ENCODE measurements around the gene SLC35F4.
"Not testable (repeated sequence)": the region's sequence is repeated elsewhere in the genome, so short reads cannot be mapped to it uniquely, and the experiment has no call there.

The SLC35F4 gene

DNA sequence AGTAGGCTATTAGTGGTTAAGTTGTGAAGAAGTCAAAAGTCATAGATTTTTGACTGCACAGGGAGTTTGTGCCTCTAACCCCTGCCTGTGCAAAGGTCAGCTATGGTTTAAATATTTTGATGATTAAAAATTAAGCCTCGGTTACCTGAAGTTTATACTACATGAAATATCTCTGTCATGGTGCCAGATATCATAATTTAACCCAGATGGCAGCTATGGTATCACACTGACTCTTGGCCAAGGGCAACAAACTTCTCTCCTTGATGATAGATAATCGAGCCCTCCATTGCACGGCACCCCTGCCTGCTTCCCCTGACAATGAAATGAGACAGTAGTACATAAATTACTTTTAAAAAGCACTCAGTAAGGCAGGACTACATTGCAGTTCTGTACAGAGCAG is 80.8 kb downstream of the SLC35F4 start:
- no peak for DNase-seq

DNA sequence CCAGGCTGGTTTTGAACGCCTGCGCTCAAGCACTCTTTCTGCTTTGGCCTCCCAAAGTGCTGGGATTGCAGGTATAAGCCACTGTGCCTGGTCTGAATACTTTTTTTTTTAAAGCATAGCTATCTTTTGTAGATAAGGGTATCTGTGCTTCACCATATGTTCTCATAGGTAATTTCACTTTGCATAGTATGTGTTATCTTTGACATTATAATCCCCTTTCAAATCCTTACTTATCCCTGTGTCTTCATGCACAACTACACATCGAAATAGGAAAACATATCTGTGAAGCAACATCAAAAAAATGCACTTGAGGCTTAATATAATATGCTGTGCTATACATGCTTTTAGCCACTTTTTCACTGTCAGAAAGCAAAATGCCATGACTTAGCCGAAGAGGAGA is 94.1 kb downstream of the SLC35F4 start:
- DNase-seq, result no peak

DNA sequence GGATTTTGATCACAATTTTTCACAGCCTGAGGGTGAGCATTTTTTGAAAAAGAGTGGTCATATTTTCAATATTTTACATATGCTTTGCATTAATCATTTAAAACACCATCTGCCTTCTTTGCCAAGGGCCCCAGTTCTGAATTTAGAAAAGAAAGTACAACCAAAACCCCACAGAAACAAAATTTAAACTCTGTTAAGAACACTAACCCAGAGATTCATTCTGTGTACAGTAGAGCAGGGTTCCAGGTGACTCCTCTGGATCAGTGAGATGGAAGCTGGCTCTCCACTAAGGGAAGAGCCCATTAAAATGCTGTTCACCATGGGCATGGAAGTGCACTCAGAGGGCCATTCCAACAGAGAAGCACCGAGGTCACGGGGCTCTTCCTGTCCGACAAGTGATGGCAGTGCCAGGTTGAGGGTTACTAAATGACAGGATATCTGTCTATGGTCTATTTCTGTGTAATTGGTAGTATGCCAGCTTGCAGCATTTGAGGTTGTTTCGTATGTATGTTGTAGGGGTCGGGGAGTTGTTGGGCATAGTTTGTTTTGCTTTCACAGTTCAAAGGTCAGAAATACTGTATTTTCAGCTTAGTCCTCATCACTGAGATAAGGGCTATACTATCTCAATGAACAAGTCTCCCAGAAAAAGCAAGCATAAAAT is 95.9 kb downstream of the SLC35F4 start:
- DNase-seq, result no peak

DNA sequence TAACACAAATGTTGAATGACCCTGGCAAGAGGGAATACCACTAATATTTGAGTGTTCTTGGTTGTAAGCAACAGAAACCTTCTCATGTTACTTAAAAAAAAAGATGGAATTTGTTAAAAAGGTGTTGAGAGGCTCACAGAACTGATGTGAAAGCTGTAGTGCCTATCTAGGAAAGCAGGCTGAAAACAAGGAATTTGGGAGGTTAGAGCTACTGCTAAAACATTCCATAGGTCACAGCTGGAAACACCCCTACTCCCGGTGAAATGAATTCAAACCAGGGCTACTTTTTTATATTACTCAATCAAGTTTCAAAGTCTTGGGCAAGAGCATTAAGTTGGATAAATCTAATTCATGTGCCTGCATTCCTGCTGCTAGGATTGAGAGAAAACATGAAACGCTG is 104.1 kb downstream of the SLC35F4 start:
- no peak for DNase-seq

DNA sequence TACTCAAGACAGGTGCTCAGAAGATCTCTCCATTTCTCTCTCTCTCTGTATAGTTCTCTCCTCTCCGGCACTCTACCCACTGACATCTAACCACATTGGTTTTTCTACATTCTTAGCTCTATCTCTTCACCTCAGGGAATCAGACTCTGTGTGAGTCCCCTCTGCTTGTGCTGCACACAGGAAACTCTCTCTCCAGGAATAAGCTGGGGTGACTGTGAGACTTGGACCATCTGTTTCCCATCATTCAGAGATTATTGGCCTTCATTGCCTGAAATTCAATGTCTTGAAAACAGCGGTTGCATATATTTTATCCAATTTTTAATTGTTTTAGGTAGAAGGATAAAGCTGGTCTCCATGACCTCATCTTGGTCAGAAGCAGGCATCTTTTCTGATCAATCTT is 105.0 kb downstream of the SLC35F4 start:
- DNase-seq, result no peak

DNA sequence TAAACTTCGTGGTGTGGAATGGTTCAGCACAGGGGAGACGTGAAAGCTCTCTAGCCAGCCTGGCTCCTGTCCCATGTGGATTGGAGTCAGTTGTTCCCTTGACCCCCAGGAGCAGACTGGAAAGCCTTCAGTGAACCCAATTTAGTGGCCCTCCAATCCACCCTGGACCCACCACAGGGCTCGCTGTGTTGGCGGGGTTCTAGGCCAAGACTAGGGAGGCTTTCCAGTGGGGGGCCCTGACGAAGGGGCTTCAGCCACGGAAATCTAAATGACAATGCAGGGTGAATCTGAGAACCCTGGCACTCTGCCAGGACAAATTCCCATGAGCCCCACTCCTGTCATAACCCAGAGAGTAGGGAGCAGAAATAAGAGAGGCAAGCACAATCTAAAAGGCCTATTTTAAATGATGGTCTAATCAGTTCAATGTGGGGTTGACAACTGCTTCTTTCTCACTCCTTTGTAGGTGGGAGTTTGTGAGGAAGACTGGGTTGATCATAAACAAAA is 110.8 kb downstream of the SLC35F4 start:
- no peak for DNase-seq

DNA sequence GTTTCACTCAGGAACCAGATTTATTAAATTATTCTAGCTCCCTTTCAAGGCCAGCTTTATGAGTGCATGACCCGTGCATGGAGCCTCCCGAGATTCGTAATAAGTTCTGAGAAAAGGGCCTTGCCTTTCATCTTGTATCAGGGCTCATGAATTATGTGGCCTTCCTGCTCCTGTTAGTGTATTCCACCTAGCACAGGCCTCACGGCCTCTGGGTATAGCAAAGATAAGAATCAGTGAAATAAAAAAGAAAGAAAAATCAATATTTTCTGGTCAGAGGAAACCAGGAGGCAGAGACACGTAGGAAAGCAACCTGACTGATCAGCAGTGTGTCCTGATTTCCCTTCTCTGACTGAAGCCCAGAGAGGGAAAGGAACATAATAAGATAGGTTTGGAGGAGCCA is 111.4 kb downstream of the SLC35F4 start:
- DNase-seq, result no peak

DNA sequence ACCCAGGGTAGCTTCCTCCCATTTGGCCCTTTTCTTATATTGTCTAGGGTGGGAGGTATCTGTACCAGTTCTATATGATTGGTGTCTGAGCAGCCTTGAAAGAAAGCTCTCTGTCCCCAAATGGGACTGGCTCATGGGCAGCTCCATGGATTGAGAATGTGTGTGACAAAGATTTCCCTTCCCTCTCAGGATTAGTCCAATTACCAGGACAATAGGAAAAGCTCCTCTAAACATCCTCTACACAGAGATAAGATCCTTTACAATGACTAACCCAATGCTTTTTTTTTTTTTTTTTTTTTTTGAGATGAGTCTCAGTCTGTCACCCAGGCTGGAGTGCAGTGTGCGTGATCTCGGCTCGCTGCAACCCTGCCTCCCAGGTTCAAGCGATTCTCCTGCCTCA is 112.1 kb downstream of the SLC35F4 start:
- DNase-seq, result no peak

DNA sequence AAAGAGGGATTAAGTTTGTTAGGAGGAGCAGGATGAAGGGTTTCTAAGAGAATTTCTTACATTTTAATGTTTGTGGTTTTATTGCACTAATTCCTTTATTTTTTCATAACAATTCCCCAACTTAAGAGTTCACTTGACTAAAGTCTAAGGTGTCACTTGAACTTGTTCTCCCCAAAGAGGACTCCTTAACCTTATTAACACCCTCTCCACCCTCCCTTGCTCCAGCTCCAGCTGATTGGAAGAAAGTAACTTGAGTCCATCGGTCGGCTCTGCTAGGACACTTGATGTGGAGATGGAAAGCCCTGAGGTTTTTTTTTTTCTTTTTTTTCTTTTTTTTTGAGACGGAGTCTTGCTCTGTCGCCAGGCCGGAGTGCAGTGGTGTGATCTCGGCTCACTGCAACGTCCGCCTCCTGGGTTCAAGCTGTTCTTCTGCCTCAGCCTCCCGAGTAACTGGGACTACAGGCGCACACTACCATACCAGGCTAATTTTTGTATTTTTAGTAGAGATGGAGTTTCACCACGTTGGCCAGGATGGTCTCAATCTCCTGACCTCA is 113.7 kb downstream of the SLC35F4 start:
- DNase-seq, result not testable (repeated sequence)

DNA sequence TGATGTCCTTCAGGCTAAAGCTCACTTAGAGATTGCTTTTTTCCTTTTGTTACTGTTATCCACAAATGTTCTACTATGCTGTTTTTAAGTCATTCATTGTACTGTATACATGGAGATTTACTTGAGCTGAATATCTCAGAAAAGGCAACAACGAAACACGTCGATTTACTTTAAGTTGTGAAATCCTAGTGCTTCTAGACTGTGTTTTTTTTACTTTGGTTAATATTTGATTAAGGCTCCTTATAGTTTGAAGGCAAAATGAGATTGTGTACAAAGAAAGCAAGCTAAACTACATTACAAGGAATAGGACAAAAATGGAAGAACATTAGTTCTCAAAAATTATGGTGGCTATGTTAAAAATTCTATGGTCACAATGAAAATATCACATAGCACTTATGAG is 114.5 kb downstream of the SLC35F4 start:
- DNase-seq, result no peak

DNA sequence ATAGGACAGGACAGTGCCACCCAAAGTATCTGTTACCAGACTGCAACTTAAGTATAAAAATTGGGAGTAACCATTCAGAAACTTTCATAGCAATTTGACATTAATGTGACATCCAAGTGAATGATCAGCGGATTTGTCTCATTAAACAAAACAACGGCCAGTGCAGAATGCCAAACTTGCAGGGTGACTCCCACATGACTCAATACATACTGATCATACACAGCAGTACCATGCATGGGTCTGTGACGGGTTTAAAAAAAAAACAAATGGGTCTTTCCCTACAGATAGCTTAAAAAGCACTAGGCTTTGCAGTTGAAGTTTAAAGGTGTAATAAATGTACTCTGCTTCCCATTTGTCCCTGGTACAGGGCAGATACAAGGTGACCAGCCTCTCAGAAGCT is 116.6 kb downstream of the SLC35F4 start:
- no peak for DNase-seq

DNA sequence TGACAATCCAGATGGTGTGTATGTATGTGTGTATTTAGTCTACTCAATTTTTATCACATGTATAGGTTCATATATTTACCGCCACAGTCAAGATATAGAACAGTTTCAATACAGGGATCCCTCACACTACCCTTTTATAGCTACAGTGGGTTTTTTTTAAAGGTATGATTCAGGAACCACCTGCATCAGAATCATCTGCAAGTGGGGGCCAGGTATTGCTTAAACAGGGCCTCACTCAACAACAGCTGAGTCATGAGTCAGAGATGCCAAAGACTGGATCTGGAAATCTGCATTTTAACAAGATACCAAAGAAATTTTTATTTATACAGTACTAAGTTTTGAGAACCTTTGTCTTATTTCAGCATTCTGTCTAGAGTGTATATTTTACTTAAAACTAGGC is 117.6 kb downstream of the SLC35F4 start:
- DNase-seq, result no peak

DNA sequence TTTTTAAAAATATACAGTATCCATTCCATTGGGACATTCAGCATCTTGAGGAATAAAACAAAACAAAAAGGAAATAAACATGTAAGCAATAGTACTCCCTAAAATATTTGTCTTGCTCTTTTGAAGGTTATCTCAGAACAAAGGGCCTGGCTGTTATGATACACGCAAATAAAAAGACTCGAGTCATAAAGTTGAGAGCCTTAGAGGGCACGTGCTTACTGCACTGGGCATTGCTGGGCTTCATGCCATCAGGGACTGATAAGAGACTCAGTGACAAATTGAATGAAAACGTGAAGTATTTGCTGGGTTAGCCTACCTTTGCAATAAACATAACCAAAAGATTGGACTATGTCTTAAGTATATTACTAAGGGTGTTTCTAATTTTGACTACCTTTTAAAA is 118.9 kb downstream of the SLC35F4 start:
- no peak for DNase-seq

DNA sequence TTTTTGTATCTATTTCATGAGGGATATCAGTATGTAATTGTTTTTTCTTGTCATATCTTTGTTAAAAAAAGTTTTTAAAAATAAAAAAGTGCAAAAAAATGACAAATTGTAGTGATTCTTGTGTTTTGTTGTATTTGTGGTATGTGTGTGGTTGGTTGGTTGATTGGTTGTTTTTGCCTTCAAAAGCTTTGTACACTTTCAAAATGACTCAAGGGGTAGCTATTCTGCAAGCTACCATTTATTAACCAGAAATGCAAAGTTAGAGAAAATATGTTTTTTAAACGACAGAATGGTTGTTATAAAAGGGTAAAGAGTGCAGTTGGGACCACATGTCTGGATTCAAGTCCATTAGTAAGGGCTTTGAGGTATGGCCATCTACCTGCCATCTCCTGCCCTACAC is 119.3 kb downstream of the SLC35F4 start:
- DNase-seq, result no peak

DNA sequence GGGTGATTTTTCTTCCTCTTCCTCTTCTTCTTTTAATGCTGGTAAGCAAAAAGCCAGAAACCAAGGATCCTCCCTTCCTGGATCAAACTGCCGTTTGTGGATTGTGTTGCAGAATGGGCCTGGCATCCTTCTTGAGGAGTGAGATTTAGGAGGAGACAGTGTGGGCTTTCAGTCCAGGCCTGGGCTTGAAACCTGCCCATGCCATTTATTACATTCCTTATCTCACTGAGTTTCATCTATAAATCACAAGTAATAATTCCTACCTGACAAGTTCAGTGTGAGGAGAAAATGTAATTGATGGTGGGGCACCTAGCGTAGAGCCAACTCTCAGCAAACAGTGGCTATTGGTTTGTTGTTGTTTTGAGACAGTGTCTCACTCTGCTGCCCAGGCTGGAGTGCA is 126.4 kb downstream of the SLC35F4 start:
- DNase-seq, result no peak

DNA sequence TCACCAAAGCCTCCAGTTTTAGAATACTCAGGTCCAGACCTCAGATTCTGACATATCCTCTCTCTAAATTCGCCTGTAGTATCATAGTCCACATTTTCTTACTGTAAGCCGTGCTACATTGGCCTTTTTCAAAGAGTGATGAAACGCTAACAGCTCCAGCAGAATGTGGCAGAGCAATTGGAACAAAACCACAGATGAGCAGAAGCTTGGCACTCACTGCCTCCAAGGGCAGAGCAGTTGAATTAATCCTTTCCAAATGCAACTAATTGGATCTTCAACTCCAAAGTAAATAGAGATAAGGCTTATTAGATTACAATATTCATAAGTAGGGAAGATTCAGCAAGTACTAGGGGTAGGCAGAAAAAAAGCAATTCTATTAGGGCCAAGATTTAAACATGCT is 128.3 kb downstream of the SLC35F4 start:
- no peak for DNase-seq

DNA sequence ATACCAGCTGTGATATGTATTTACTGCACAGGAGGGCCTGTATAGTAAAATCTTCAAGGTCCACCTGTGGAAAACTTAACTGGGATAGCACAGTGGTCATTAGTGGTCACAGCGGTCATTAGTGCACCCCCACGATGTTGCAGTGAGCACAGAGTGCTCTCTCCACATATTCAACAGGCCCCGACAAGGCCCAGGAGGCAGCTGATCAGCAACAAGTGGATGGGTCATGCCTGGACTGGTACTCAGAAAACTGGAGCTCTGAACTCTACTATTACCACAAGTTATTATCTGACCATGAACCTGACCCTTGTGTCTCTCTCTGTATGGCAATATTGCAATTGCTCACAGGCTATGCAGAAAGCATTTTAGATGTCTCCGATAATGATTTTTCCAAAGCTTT is 129.5 kb downstream of the SLC35F4 start:
- DNase-seq, result no peak

DNA sequence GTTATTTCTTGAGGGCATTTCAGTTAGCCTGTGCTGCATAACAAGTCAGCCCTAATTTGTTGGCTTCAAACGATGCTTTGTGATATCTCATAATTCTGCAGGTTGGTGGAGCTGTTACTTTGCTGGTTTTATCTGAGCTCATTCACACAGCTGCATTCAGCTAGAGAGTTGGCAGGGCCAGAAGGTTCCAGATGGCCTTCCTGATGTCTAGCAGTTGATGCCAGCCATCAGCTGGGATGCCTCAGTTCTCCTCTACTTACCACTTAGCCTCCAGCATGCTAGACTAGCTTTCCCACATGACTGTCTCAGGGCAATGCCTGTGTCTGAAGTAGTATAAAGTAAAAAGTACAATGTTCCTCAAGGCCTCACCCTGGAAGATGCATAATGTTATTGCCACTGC is 130.6 kb downstream of the SLC35F4 start:
- DNase-seq, result no peak

DNA sequence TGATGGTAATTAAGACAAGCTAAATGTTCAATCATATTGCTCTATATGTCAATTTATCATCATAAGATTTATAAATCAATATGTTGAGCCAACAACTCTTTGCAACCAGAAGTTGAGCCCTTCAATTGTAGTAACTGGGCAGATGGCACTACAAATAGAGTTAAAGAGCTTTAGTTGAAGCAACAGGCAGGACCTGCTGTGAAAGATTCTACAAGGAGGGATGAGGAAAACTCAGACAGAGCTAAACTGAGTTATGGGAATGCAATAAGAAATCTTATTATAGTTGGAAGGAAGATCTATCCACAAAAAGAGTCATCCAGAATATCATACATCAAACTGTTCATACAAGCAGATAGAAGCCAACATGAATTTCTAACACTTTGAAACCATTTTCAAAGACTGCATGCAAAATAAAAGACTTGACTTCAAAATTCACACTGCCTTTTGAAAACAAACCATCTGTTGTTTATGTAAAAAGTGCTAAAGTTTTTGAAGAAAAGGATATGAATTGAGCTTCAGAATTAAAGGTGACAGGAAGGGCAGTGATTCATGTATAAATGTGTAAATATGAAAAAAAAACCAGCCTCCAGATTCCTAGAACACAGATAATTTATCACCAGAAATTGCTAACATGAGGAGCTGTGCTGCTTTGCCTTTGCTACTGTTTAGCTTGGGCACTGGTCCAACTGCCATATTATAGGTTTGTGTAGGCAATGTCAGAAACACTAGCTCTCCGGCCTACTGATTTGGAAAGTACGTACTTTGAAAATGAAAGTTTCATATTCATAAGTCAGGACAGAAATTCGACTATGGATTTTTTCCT is 133.2 kb downstream of the SLC35F4 start:
- no peak for DNase-seq

DNA sequence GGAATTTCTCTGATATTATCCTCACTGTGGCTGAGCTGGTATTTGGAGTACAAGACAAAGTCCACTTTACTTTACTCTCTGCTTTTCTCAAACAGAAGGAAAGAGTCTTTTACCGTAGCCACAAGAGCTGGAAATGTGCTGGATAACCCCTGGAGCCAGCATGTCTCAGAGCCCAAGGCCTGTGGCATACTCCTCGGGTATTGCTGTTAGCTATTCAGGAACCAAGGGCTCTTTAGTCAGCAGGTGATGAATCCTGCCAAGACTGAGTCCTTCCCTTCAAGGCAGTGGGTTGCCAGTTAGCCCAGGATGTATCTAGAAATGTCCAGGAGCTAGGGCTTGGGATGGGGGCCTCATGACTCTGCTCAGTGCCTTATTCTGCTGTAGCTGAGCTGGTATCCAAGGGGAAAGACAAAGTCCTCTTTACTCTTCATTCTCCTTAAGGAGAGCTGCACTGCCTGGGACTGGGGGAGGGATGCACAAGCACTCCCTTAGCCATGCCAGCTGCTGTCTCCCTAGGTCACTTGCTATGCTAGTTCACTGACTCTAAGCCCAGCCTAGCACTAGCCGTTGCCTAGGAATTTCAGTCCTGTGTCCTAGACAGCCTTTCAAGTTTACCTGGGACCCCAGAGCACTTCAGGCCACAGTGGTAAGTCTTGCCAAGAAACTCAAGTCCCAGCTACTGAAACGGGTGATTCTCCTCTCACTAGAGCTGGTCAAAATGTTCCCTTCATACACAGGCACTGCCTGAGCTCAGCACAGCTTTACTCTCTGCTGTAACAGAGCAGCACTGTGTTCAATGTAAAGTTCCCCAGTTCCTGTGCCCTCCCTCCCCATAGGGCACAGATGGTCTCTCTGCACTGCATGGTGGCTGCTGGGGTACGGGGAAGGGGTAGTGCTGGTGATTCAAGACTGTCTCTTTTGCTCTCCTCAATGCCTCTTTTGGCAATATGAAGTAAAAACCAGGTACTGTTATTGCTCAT is 136.4 kb downstream of the SLC35F4 start:
- DNase-seq, result no peak

DNA sequence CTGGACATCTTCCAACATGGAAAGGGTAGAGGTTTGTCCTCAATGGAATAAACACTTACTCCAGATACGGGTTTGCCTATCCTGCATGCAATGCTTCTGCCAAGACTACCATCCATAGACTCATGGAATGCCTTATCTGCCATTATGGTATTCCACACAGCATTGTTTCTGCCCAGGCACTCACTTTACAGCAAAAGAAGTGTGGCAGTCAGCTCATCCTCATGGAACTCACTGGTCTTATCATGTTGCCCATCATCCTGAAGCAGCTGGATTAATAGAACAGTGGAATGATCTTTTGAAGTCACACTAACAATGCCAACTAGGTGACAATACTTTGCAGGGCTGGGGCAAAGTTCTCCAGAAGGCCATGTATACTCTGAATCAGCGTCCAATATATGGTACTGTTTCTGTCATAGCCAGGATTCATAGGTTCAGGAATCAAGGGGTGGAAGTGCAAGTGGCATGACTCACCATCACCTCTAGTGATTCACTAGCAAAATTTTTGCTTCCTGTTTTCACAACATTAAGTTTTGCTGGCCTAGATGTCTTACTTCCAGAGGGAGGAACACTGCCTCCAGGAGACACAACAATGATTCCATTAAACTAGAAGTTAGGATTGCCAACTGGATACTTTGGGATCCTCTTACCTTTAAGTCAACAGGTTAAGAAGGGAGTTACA is 140.4 kb downstream of the SLC35F4 start:
- no peak for DNase-seq

DNA sequence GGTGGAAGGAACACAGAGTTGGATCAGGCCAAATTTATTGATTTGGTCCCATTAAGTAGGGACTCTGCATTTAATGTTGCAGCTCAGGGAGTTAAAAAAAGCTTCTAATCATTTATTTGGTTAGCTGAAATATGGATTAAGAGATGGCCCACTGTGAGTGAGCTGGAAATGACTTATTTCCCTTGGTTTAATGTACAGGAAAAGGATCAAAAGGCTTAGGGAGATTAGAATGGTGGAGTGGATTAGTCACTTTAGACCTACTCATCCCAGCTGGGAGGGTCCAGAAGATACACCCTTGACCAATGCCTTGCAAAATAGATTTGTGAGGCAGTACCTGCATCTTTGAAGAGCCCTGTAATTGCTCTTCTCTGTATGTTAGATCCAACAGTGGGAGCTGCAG is 143.8 kb downstream of the SLC35F4 start:
- DNase-seq, result not testable (repeated sequence)

All from activated naive CD4-positive, alpha-beta T cell treated with anti-CD3 and anti-CD28 coated beads, Interleukin-2, amount 50 U/mL, for 16 hours (primary cell).